ENCODE results near the gene LATS2.

The LATS2 gene

DNA sequence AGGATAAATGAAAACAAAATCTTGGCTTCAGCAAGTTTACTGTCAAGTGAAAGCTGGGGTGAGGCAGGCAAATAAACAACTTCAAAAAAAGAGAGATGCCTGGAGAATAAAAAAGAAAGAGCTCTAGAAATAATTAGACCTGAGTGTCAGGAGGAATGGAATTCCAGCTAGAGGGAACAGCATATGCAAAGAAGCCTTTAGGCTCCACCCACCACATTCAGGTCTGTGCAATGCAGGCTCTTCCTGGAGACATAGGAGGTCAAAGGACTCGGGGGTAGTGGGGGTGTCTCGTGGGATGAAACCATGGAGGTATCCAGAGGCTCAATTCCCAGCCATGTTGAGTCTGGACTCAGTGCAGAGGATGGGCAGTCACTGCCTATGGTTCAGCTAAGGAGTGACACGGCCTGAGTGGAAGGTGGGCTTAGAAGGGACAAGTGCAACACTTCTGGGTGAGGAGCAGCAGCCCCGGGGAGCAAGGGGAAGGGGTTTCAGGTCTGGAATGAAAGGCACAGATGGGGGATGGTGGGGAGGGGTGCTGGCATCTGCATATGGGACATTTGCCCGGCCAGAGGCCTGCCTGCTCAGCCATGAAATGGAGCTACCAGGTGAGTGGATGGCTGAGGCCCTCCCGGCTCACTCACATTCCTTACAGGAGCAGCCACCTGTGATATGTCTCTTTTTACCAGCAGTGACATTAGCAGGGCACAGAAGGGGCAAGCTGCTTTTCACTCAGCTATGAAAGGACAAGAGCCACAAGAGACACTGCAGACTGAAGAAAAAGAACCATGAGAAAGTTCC is 12.3 kb downstream of the LATS2 start:
- TF ChIP-seq, protein P1, sequence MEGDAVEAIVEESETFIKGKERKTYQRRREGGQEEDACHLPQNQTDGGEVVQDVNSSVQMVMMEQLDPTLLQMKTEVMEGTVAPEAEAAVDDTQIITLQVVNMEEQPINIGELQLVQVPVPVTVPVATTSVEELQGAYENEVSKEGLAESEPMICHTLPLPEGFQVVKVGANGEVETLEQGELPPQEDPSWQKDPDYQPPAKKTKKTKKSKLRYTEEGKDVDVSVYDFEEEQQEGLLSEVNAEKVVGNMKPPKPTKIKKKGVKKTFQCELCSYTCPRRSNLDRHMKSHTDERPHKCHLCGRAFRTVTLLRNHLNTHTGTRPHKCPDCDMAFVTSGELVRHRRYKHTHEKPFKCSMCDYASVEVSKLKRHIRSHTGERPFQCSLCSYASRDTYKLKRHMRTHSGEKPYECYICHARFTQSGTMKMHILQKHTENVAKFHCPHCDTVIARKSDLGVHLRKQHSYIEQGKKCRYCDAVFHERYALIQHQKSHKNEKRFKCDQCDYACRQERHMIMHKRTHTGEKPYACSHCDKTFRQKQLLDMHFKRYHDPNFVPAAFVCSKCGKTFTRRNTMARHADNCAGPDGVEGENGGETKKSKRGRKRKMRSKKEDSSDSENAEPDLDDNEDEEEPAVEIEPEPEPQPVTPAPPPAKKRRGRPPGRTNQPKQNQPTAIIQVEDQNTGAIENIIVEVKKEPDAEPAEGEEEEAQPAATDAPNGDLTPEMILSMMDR (IDR thresholded peaks at IDR 0.05; ENCODE audit: borderline replicate concordance, insufficient read depth, low read depth, low read length) = no peak
- H3K4me3 ChIP-seq (ENCODE audit: low read depth, low read length) = no peak overlapping the region

DNA sequence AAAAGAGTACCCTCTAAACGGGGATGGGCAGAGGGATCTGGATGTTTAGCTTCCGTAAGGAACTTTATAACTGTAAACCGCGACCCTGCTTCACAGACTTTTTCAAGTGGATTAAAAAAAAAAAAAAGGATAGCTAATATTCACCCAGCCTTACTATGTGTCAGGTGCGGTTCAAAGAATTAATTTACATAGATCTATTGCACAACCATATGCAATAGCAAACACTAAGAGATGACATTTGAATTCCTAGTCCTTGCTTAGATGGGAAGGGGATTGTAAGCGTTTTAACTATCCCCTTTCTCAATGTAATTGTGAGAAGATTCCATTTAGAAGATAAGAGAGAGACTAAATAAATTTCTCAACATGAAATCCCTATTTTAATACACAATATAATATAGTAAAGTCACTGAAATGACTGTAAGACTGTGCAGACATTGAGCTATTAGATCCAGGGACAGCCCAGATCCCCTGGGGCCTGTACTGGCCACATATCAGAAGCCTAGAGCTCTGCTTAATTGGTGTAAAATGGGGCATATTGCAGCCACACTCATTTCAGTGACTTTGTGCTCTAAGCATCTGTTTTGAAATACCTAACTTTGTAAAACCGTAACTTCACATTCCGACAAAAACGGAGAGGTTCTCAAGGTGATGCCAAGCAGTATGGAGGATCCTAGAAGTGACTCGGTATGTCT is 13.6 kb downstream of the LATS2 start:
- TF ChIP-seq, protein P1 (IDR thresholded peaks at IDR 0.05; ENCODE audit: borderline replicate concordance, insufficient read depth, low read depth, low read length) = no peak
- H3K4me3 ChIP-seq (ENCODE audit: low read depth, low read length) = no peak overlapping the region

DNA sequence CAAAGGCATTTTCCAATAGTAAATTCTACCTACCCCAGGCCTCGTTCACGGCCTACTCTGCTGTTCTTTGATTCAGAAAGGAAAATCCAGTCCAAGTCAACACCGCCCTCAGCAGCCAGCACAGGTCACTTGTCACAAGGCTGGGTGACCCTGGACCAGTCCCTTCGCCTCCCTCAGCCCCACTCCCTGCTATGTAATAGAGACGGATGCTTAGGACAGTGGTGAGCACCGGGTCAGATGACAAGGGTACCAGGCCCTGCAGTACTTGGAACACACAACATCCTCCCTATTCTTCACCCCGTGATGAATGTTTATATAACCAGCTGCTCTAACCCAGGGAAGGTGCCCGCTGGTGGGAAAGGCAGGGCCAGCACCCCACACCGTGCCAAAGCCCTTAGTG is 14.3 kb downstream of the LATS2 start:
- TF ChIP-seq, protein P1 (IDR thresholded peaks at IDR 0.05; ENCODE audit: borderline replicate concordance, insufficient read depth, low read depth, low read length) = no peak
- H3K4me3 ChIP-seq (ENCODE audit: low read depth, low read length) = no peak overlapping the region

DNA sequence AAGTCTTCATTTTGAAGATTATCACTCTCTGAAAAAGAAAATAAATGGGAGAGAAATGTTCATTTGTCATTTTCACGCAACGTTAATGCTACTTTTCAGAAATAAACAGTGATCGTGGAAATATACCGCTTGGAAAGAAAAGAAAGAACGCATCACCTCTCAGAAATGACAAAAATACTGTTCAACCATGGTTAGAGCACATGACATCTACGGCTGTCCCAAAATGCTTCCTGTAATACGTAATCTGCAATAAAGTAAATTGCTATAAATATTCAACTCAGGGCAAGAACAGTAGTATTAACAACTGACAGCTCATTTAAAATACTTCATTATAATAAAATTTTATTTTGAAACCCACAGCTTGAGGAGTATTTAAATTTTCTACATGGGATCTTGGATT is 15.2 kb downstream of the LATS2 start:
- no peak overlapping the region for H3K4me3 ChIP-seq (ENCODE audit: low read depth, low read length)
- TF ChIP-seq, protein P1 (IDR thresholded peaks at IDR 0.05; ENCODE audit: borderline replicate concordance, insufficient read depth, low read depth, low read length) = no peak

DNA sequence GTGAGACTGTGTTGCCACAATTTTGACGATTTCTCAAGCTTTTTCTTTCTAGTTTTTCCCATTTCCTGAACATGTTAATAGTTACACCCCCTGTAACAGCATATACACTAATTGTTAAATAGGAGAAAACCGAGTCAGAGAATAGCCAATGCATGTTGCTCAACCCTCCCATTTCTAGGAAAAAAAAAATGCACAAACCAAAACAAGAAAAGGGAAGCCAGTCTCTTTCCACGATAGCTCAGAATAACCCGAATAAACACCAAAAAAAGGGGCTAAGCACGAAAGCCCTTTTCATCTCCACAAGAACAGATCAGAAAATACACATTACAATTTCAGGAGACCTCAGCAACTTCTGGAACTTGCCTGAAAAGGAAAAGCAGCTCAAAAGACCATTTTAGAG is 16.3 kb downstream of the LATS2 start:
- TF ChIP-seq, protein P1 (IDR thresholded peaks at IDR 0.05; ENCODE audit: borderline replicate concordance, insufficient read depth, low read depth, low read length) = no peak
- H3K4me3 ChIP-seq (ENCODE audit: low read depth, low read length) = no peak overlapping the region

DNA sequence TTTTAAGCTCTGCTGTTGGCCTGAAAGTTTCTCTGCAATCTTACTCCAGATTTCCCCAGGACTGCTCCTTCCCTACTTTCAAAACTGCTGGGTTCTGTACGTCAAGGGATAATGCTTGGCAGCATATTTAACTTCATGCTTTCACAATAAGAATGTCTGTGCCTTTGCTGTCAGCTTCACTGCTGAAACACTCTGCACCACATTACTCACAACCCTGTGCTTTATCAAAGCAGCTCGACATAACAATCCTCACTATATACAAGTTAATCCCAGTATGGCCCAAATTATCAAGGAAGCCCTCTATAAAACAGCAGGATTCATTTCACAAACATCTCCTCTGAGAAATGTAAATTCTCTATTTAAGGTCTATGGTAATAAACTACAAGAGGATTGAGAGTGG is 17.5 kb downstream of the LATS2 start:
- H3K4me3 ChIP-seq (ENCODE audit: low read depth, low read length) = no peak overlapping the region
- TF ChIP-seq, protein P1 (IDR thresholded peaks at IDR 0.05; ENCODE audit: borderline replicate concordance, insufficient read depth, low read depth, low read length) = no peak
